GM23248 (cell line): ENCODE measurements around the gene C2orf69.

Source experiments
- EZH2 ChIP-seq: fragments of 200-600 bp; sonication (generic); IDR thresholded peaks from 2 replicates; pipeline ENCODE4 v1.6.1; 2018; ENCODE audit warnings: antibody characterized with exemption, mild to moderate bottlenecking; ENCODE audit not compliant: insufficient read depth, poor library complexity, severe bottlenecking
- EZH2phosphoT487 ChIP-seq: fragments of 200-600 bp; sonication (generic); IDR thresholded peaks from 2 replicates; pipeline ENCODE4 v1.6.1; 2018; ENCODE audit warnings: antibody characterized with exemption, moderate library complexity, mild to moderate bottlenecking, low read depth; ENCODE audit not compliant: insufficient read depth

GRCh38 chr2:199914372-199914958 lies 3.4 kb downstream of the C2orf69 start:
- TF ChIP-seq EZH2: no peak
- no peak for TF ChIP-seq EZH2phosphoT487
